ENCODE results near the gene TRAPPC10.

The TRAPPC10 gene

DNA sequence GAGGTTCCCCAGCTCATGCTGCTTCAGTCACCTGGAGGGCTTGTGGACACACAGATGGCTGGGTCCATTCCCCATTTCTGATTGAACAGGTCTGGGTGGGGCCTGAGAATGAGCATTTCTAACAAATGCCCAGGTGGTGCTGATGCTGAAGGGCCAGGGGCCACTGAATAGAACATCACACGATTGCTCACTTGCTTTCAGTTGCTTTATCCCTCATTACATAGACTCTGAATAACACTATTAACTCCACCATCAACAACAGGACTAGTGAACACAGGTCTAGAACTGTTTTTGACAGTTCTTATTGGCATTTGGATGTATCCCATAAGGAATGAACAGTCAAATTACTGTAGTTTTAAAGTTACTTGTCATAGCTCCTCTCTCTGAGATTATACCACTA, 12.1 kb downstream of the TRAPPC10 start:
- in situ Hi-C loops (cut with HindIII; ENCODE audit: low sequenced_read_pairs) = no loop called here

DNA sequence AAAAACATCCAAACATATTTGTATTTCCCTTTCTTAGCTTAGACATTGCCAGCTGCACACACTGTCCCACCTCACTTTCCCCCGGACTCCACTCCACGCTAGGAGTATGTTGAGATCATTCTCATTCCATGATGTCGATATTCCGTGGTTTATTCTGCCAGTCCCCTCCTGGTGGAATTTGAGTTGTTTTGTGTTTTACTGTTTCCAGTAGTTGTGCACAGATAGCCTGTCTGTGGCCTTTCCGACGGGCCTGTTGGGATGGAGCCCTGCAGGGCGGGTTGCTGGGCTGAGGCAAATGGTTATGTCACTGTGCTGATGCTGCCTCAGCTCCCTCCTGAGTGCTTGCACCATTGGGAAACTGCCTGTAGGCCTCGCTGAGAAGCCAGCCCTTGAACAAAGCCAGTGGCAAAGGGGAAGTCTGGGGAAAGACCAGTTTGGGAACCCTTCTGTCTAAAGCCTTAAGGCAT, 12.8 kb downstream of the TRAPPC10 start:
- in situ Hi-C loops (cut with HindIII; ENCODE audit: low sequenced_read_pairs) = no loop called here

DNA sequence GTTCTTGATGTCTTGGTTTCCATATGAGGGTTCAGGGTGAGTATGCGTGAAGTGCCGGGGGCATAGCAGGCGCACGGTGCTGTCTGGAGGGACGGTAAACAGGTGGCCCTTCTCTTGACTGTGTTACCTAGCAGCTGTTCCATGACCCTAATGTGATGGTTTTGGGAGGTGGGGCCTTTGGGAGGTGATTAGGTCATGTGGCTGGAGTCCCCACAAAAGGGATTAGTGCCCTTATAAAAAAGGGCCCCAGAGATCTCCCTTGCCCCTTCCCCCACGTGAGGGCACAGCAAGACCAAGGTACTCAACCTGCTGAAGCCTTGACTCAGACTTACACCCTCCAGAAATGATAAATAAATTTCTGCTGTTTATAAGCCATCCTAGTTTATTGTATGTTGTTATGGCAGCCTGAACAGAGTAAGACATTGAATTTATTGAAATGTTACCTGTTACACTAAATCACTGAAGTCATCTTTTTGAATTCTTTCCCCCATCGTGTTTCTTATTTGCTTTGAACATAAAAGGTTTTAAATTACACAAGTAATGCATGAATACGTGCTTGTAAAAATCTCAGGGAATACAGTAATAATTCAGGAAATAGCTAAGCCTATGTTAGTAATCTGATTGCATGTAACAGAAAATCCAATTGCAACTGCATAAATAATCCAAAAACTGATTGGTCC, 15.6 kb downstream of the TRAPPC10 start:
- in situ Hi-C loops (cut with HindIII; ENCODE audit: low sequenced_read_pairs) = no loop called here

DNA sequence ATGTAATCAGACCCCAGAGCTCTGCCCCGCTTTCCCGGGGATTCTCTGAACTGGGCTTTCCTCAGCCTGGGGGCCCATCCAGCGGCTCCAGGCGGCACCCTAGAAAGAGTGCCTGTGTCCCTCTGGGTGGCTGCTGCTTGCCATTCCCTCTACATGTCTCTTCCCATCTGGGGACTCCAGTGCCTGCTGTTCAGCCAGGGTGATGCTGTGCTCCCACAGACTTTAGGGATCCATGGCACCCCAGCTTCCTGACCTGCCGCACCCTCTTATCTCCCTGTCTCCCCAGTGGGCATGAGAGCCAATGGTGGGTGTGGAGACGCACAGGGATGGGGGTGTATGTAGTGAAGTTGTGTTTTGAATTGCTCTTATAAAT, 16.2 kb downstream of the TRAPPC10 start:
- in situ Hi-C loops (cut with HindIII; ENCODE audit: low sequenced_read_pairs) = no loop called here

DNA sequence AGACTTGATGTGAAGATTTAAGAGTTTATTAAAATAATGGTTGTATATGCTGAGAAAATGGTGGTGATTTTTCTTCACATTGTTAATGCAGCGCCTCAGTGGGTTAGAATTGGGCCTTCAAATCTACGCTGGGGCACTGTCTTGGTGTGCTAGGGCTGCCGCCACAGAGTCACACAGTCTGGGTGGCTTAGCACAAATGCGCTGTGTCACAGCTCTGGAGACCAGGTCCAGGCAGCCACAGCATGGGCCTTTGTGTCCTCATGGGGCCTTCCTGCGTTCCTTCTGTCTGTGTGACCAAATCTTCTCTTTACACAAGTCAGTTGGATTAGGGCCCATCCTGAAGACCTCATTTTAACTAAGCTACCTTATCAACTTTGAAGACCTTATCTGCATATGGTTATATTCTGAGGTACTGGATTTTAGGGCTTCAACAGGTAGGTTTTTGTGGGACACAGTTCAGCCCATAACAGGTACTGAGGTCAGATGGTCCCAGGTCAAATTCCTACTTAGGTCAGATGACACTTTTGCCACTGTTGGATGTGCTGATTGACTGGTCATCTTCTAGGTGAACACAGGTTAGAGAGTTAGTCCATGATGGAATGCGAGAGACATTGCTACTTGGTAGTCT, 17.5 kb downstream of the TRAPPC10 start:
- in situ Hi-C loops (cut with HindIII; ENCODE audit: low sequenced_read_pairs) = no loop called here

- in situ Hi-C loops (cut with HindIII; ENCODE audit: low sequenced_read_pairs) = no loop called here
Measured at GRCh38 chr21:44035244-44035643, 23.1 kb downstream of the TRAPPC10 start.

DNA sequence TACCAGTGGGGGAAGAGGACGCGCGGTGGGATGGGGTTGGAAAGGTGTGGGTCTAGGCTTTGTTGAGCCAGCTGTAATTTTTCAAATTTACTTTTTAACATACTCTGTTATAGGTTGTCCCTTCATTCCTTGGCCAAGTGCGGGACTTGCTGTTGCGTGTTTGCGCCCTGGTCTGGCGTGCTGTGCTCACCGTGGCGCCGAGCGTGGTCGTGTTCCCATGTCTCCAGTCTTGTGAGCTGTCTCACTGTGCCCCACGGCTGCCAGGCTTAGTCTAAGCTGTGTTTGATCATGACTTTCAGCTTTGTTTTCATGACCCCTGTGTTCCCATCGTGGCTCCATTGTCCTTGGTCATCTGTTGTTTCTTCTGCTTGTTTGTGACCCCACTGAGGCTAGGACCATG, 26.0 kb downstream of the TRAPPC10 start:
- in situ Hi-C loops (cut with HindIII; ENCODE audit: low sequenced_read_pairs) = no loop called here

GRCh38 chr21:44039828-44040227, 27.7 kb downstream of the TRAPPC10 start:
- in situ Hi-C loops (cut with HindIII; ENCODE audit: low sequenced_read_pairs) = no loop called here

GRCh38 chr21:44043613-44044012, 31.5 kb downstream of the TRAPPC10 start:
- in situ Hi-C loops (cut with HindIII; ENCODE audit: low sequenced_read_pairs) = no loop called here

- in situ Hi-C loops (cut with HindIII; ENCODE audit: low sequenced_read_pairs) = no loop called here
Measured at GRCh38 chr21:44046734-44047133, 34.6 kb downstream of the TRAPPC10 start.

DNA sequence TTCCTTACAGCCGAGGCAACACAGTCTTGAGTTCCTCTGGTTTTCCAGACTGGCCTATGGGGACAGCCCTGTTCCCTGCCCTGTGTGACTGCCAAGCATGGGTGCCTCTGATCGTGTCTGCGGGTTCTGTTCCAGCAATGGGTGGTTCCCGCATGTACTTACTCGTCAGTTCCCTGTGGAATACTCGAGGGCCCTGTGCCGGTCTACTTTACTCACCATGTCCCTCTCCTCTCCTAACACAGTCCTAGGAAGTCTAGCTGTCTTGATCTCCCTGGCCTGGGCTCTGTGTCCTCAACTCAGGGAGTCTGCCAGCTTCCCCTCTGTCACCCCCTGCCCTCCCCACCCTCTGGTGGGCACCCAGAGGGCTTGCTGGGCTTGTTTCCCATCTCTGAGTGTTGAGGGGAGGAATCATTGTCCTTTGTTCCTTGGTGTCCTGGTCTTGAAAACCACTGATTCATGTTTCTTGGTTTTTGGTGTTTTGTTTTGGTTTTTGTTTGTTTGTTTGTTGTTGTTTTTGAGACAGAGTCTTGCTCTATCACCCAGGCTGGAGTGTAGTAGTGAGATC, 36.0 kb downstream of the TRAPPC10 start:
- in situ Hi-C loops (cut with HindIII; ENCODE audit: low sequenced_read_pairs) = no loop called here

GRCh38 chr21:44049182-44049581, 37.1 kb downstream of the TRAPPC10 start:
- in situ Hi-C loops (cut with HindIII; ENCODE audit: low sequenced_read_pairs) = no loop called here

DNA sequence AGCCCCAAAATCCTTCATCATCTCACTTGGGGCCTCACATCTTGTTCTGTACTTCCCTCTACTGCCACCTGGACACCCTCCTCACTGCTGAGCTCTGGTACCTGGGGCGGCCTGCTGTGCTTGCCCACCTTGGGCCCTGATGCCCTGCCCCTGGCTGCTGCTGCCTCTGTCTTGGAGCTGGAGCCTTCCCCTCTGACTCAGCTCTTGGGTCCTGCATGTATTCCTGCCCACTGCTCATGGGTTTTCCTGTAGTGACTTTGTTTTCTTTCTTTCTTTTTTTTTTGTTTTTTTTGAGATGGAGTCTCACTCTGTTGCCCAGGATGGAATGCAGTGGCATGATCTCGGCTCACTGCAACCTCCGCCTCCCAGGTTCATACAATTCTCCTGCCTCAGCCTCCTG, 37.5 kb downstream of the TRAPPC10 start:
- in situ Hi-C loops (cut with HindIII; ENCODE audit: low sequenced_read_pairs) = no loop called here

DNA sequence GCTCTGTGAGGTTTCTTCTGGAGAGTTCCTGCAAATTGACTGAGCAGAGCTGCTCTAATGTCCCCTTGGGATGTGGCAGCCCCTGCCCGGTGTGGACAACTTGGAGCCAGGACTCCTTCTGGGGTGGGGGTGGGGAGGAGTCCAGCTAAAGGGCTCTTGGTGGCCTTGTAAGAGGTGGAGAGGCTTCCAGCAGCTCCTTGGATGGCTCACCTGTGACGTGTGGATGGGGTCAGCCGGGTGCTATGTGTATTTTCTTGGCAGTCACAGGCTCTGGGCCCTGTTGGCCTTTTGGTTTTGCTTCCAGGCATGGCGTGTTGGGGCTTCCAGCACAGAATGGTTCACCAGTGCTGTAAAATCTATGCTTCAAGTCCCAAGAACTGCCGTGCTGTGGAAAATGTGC, 38.2 kb downstream of the TRAPPC10 start:
- in situ Hi-C loops (cut with HindIII; ENCODE audit: low sequenced_read_pairs) = no loop called here

DNA sequence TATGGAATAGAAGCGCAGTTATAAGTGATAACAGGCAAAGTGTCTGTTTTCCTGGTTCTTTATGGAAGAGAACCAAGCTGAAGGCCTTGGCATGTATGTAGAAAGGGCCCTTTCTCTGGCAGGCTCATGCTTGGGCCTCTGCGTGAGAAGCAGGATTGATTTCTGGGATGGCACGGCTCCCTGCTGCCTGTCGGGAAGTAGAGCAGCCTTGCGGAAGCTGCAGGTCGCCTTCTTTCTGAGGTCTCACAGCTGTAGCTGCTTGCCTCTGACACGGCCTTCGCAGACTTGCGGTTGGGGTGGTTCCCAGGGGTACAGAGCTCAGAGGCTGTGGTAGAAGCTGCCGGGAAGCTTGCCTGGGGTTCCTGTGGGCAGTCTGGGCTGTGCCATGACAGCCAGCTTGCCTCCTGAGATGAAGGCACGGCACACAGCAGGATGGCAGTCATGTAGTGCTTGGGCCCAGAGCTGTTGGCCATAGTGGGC, 39.4 kb downstream of the TRAPPC10 start:
- in situ Hi-C loops (cut with HindIII; ENCODE audit: low sequenced_read_pairs) = no loop called here

GRCh38 chr21:44052071-44052829, 40.1 kb downstream of the TRAPPC10 start:
- in situ Hi-C loops (cut with HindIII; ENCODE audit: low sequenced_read_pairs) = no loop called here

DNA sequence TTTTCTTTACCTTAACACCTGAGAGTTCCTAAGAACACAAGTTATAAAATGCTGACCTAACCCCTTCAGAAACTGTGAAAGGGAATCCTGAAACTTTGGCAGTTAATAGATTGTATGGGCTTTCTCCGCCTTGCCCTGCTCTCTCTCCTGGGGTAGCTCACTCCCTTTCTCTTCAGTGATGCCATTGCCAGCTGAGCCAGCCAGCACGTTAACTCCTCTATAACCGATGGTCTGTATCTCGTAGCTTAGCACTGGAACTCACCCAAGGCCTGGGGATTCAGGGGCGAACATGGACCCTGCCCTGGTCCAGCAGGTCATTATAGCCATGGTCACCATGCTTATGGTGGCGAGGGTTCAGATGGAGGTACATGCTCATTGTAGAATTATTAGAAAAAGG, 40.7 kb downstream of the TRAPPC10 start:
- in situ Hi-C loops (cut with HindIII; ENCODE audit: low sequenced_read_pairs) = no loop called here

DNA sequence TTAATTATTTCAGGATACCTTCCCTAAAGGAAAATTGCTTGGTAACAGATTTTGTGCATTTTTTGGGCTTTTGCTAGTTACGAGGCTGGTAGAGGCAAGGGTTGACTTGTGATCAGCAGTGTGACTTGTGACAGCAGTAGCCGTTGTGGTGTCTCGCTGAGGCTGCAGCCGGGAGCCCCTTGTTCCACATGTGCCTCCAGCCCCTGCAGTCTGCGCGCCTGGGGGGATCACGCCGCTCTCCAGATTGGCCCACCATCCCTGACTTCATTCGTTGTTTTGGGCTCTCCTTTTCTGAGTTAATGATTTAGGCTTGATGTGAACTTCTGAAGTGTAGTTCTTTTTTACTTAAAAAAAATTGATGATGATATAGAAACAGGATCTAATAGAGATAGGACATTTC, 41.5 kb downstream of the TRAPPC10 start:
- in situ Hi-C loops (cut with HindIII; ENCODE audit: low sequenced_read_pairs) = no loop called here

DNA sequence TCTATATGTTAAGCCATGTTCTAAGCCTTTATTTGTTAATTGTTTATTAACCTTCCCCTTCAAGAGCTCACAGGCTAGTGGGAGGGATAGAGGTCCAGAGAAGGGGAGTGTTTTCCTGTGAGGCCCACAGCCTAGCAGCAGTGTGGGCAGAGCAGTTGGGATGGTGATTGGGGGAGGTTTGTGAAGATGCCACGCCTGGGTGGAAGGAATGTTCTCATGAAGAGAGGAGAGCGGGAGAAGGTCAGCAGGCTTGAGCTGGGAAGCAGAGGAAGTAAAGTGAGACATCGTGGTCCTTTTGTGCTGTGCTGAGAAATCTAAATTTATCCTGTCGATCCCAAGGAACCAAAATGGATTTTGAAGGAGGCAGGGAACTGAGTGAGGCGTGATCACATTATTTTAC, 42.6 kb downstream of the TRAPPC10 start:
- in situ Hi-C loops (cut with HindIII; ENCODE audit: low sequenced_read_pairs) = no loop called here

GRCh38 chr21:44057055-44057454, 44.9 kb downstream of the TRAPPC10 start:
- in situ Hi-C loops (cut with HindIII; ENCODE audit: low sequenced_read_pairs) = no loop called here

- in situ Hi-C loops (cut with HindIII; ENCODE audit: low sequenced_read_pairs) = no loop called here
Measured at GRCh38 chr21:44057960-44058651, 46.0 kb downstream of the TRAPPC10 start.

All from endothelial cell of hepatic sinusoid (primary cell).